Skeletal muscle tissue (tissue), 4 donors: Measurements from ENCODE around the gene NCAPH2. TPM values are rescaled to one million over a fixed set of nuclear protein-coding genes. Genes with fewer than 3 reads are reported as not detected.

Experiments
- H3K27ac ChIP-seq: one replicate; pipeline ENCODE4 v1.7.0; 2013; ENCODE audit warnings: mild to moderate bottlenecking, low read depth, low read length, inconsistent platforms
- H3K27me3 ChIP-seq, 3 donors: one replicate each; pipeline ENCODE4 v1.7.0; 2013; ENCODE audit warnings: low read length in 3 of 3; ENCODE audit not compliant: control insufficient read depth in 3 of 3, insufficient read depth in 3 of 3
- H3K36me3 ChIP-seq, 3 donors: one replicate each; pipeline ENCODE4 v1.7.0; 2013; ENCODE audit warnings: low read length in 3 of 3; ENCODE audit not compliant: control insufficient read depth in 3 of 3, insufficient read depth in 3 of 3
- H3K4me1 ChIP-seq, 3 donors: one replicate each; pipeline ENCODE4 v1.7.0; 2013; ENCODE audit warnings: low read length in 3 of 3, mild to moderate bottlenecking in 3 of 3; ENCODE audit not compliant: control insufficient read depth in 3 of 3, insufficient read depth in 3 of 3
- H3K4me3 ChIP-seq, 3 donors: one replicate each; pipeline ENCODE4 v1.7.0; 2013; ENCODE audit warnings: low read length in 3 of 3
- H3K9ac ChIP-seq, 3 donors: one replicate each; pipeline ENCODE4 v1.7.0; 2013; ENCODE audit warnings: low read length in 3 of 3, mild to moderate bottlenecking in 3 of 3, moderate library complexity in 2 of 3, low read depth in 1 of 3
- H3K9me3 ChIP-seq, 3 donors: one replicate each; pipeline ENCODE4 v1.7.0; 2013; ENCODE audit warnings: low read length in 3 of 3; ENCODE audit not compliant: control insufficient read depth in 3 of 3
- total RNA-seq: library from RNA; depleted of rRNA; stranded (reverse); fragments of >200 nt; gene quantifications from one replicate; pipeline ENCODE4 v1.2.3, GENCODE V29; 2014
- donor health status: Osteomylitis.

NCAPH2 gene
- total RNA-seq, 1 donor from 2014 or later = 34.4 TPM

DNA sequence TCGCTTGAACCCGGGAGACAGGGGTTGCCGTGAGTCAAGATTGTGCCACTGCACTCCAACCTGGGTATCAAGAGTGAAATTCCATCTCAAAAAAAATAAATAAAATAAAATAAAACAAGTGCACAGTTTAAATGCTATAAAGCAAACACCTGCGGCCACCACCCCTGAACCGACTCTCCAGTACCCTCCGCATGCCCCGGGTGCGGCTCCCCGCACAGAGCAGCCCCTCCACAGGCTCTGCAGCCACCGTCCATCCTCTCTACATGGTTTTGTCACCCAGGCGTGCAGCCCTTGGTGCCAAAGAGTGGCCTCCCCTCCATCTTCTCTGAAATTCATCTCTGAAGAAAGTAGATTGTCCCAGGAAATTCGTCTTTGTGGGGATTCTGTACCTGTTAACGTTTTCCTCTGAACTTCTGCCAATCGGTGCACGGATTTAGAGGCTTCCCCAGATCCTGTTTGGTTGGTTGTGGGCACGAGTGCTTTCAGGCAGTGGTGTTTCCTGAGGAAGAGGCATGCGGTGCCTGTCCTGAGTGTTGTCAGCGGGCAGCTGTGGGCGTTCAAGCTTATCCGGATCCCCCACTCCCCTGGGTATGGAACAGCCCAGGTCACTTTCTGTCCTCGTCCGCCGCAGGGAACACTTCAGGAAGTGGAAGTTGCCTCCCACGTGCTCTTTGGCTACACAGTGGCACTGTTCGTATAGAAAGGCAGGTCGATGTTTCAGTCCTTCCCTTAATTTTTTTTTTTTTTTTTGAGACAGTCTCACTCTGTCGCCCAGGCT lies 17.3 kb upstream of the NCAPH2 start:
- no peak overlapping the region for H3K4me3 ChIP-seq
- no peaks in the 10 kb centered on the region for H3K4me1 ChIP-seq
- H3K27ac ChIP-seq = no peak overlapping the region
- H3K9ac ChIP-seq = no peak overlapping the region
- H3K36me3 ChIP-seq = no peaks in the 10 kb centered on the region
- H3K27me3 ChIP-seq = peaks cover 3 to 26% (median 22%) of the 10 kb centered on the region in 3 donors
- H3K9me3 ChIP-seq = no peaks in the 10 kb centered on the region

- Histone ChIP-seq H3K27me3 (peaks cover 0 to 4% (median 4%) of the 10 kb centered on the region in 3 donors), H3K36me3 (peaks cover 0 to under 1% (median under 1%) of the 10 kb centered on the region in 3 donors), H3K4me3 (no peak overlapping the region), H3K27ac (no peak overlapping the region), H3K9ac (no peak overlapping the region), H3K4me1 (no peaks in the 10 kb centered on the region), H3K9me3 (no peaks in the 10 kb centered on the region)
Observed at GRCh38 chr22:50497093-50497492, 10.9 kb upstream of the NCAPH2 start.

- no peak overlapping the region for H3K9ac ChIP-seq
Observed at GRCh38 chr22:50498322-50498890, 9.6 kb upstream of the NCAPH2 start.

GRCh38 chr22:50500452-50500851 lies 7.6 kb upstream of the NCAPH2 start:
- no peaks in the 10 kb centered on the region for H3K9me3 ChIP-seq
- no peak overlapping the region for H3K4me3 ChIP-seq
- no peak overlapping the region for H3K27ac ChIP-seq
- H3K36me3 ChIP-seq = peaks cover 10 to 18% (median 14%) of the 10 kb centered on the region in 3 donors
- H3K27me3 ChIP-seq = peaks cover 0 to 4% (median 4%) of the 10 kb centered on the region in 3 donors
- no peak overlapping the region for H3K9ac ChIP-seq
- no peaks in the 10 kb centered on the region for H3K4me1 ChIP-seq

More at GRCh38 chr22:50498322-50498890, 9.6 kb upstream of the NCAPH2 start:
- peaks cover 3 to 7% (median 4%) of the 10 kb centered on the region in 3 donors for H3K36me3 ChIP-seq
- no peak overlapping the region for H3K4me3 ChIP-seq
- no peaks in the 10 kb centered on the region for H3K4me1 ChIP-seq
- H3K9me3 ChIP-seq = no peaks in the 10 kb centered on the region
- peaks cover 0 to 4% (median 4%) of the 10 kb centered on the region in 3 donors for H3K27me3 ChIP-seq
- no peak overlapping the region for H3K27ac ChIP-seq

GRCh38 chr22:50502096-50502495 lies 5.9 kb upstream of the NCAPH2 start:
- Histone ChIP-seq H3K9me3 (no peaks in the 10 kb centered on the region), H3K4me1 (peaks cover 10 to 15% (median 10%) of the 10 kb centered on the region in 3 donors), H3K36me3 (peaks cover 12 to 24% (median 22%) of the 10 kb centered on the region in 3 donors), H3K9ac (no peak overlapping the region), H3K27me3 (peaks cover 0 to 4% (median 4%) of the 10 kb centered on the region in 3 donors), H3K4me3 (no peak overlapping the region), H3K27ac (no peak overlapping the region)

GRCh38 chr22:50502628-50503474 lies 5.2 kb upstream of the NCAPH2 start:
- Histone ChIP-seq H3K36me3 (peaks cover 12 to 24% (median 22%) of the 10 kb centered on the region in 3 donors), H3K9ac (no peak overlapping the region), H3K9me3 (no peaks in the 10 kb centered on the region), H3K4me1 (peaks cover 10 to 19% (median 11%) of the 10 kb centered on the region in 3 donors), H3K27me3 (peaks cover 0 to 4% (median under 1%) of the 10 kb centered on the region in 3 donors), H3K4me3 (no peak overlapping the region), H3K27ac (no peak overlapping the region)

DNA sequence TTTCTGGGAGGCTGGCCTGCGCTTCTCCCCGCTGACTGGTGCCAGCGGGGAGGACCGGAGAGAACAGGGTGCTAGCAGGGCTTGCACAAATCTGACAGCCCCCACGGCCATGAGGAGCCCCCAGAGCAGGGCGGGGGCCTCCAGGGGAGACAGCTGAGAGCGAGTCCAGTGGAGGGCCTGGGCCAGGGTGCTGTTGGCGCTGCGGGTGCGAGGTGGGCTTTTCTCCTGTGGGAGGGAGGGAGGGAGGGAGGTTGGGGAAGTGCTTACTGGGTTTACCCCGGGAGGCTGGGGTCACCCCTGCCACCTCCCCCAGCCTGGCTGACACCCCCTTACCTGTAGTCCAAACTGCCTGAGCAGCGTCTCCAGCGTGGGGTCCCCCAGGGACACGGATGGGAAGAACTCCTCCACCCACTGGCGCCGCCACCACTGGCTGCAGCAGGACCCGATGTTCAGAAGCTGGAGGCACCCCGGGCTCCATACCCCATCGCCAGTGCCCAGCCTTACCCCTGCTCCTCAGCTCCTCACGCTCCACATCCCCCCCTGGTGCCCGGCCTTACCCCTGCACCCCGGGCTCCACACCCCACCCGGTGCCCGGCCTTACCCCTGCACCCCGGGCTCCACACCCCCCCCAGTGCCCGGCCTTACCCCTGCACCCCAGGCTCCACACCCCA lies 4.4 kb upstream of the NCAPH2 start:
- Histone ChIP-seq H3K9me3 (no peaks in the 10 kb centered on the region), H3K27me3 (peaks cover 0 to under 1% (median 0%) of the 10 kb centered on the region in 3 donors), H3K9ac (no peak overlapping the region), H3K4me1 (peaks cover 12 to 22% (median 13%) of the 10 kb centered on the region in 3 donors), H3K36me3 (peaks cover 12 to 24% (median 22%) of the 10 kb centered on the region in 3 donors), H3K27ac (no peak overlapping the region), H3K4me3 (no peak overlapping the region)

DNA sequence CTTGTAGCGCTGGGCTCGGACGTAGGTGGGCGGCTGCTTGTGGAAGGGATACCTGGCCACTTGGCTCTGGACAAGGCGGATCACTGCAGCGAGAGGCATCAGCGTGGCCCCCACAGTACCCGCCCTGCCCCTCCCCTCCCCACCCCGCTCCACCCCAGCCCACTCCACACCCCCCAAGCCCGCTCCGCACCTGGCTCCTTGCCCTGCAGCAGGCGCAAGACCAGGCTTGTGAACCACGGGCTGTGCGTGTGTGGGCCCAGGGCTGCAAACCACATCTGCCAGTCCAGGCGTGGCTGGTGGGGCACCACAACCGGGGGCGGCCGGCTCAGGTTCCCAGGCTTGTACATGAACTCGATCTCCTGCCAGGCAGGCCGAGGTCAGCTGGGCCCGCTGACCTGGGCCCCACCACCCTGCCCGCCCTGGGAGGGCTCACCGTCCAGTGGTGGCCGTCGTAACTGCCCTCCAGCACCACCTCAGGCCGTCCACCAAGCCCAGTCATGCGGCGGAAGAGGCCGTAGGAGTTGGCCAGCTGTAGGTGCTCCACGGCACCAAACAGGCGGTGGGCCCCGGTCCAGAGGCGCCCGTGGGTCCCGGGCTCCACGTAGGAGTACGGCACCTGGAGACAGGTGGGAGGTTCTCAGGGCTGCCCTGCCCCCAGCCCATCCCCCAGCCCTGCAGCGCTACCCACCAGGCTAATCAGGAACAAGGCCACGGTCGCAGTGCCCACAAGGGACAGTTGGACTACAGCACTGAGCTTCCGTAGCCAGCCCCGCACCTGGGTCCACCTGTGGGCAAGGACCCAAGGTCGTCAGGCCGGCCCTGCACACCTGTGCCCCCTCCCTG lies 3.4 kb upstream of the NCAPH2 start:
- H3K9ac ChIP-seq = no peak overlapping the region
- H3K27me3 ChIP-seq = no peaks in the 10 kb centered on the region
- H3K9me3 ChIP-seq = no peaks in the 10 kb centered on the region
- peaks cover 12 to 24% (median 22%) of the 10 kb centered on the region in 3 donors for H3K36me3 ChIP-seq
- H3K4me1 ChIP-seq = peaks cover 22 to 31% (median 22%) of the 10 kb centered on the region in 3 donors
- no peak overlapping the region for H3K4me3 ChIP-seq
- no peak overlapping the region for H3K27ac ChIP-seq
